GM18907 (cell line): ENCODE data around the gene TDP1.
"Not testable (repeated sequence)": the region's sequence is repeated elsewhere in the genome, so short reads cannot be mapped to it uniquely, and the experiment has no call there.

Experiments
- ATAC-seq: cut with Tn5 transposase; IDR thresholded peaks from one replicate; pipeline ENCODE4 v1.9.1; 2021; ENCODE audit warnings: mild to moderate bottlenecking, moderate library complexity; ENCODE audit not compliant: unreplicated experiment

Gene TDP1

DNA sequence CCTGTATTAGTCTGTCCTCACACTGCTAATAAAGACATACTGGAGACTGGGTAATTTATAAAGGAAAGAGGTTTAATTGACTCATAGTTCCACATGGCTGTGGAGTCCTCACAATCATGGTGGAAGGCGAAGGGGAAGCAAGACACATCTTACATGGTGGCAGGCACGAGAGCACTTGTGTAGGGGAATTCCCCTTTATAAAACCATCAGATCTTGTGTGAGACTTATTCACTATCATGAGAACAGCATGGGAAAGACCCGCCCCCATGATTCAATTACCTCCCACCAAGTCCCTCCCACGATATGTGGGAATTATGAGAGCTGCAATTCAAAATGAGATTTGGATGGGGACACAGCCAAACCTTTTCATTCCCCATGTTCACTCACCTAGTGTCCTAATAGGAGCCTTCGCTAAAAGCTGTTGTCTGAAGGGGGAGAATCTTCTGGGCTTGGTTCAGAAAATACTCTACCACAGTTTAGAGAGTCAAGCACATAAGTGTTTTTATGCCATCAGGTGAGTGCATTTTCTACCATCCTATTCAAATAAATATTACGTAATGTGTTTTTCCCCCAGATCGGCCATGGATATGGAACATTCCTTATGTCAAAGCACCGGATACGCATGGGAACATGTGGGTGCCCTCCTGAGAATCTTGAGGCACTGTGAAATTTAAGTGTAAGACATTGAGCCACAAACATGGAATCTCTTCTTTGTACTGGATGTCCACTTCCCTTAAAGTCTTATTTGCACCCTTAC lies 86.9 kb downstream of the TDP1 start:
- ATAC-seq: no peak

DNA sequence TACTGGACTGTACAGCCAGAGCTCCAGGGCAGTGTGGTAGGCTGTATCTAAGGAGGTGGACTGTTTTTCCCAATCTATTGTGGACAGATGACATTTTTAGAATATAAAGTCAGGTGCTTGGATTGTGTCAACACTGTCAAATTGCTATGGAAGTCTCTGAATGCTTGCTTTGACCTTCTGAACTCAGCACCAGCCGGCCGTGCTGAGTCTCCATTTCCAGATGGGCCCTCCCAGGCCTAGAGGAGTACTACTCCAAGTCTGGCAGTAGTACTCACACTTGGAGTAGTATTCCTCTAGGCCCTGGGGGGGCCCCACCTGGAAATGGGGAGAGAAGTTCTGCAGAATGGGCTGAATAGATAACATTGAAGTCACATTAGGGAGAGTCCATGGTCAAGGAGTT lies 89.9 kb downstream of the TDP1 start:
- no peak for ATAC-seq

DNA sequence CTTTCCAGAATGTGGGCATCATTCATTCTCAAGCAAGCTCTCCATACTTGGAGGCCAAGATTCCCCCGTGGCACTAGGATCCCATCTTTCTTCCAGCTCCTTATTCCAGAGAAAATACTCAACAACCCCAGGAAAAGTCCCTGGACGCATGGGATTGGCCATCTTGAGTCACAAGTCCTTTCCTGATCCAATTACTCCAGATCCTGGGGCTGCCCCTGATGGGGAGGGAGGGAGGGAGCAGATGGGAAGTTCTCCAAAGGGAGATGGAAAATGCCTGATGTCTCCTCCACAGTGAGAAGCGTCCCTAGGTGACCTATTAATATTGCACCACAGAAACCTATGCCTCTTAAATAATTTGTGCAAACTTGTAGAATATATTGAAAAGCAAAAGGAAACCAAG lies 93.7 kb downstream of the TDP1 start:
- ATAC-seq: no peak

DNA sequence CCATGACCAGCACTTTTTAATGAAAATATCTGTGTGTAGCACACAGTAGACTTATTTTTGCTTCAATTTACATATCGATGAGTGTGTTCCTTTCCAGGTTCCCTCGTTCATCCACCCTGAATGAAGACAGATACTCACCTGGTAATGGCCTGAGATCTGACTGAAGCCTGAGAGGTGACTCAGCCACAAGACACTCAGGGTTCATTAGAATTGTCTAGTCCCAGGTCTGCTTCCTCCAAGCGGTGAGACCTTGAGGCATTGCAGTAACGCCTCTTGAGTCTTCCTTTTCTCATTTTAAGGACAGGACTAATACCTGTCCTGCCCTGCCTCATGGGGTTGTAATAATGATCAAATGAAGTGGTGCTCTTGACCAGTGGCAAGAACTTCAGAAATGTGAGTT lies 94.5 kb downstream of the TDP1 start:
- ATAC-seq: no peak

DNA sequence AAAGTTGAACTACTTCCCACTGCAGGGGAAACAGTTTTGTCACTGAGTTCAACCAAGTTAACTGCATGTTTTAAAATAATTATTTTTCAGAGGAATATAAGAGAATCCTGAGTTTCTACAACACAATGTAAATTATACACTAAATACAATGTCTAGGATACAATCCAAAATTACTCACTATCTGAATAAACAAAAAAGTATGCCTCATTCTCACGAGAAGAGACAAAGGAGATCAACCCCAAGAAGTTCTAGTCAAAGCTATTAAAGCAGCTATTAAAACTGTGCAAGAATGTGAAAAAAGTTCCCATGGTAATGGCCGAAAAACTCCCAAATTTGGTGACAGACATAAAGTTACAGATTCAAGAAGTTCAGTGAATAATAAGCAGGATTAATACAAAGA lies 97.3 kb downstream of the TDP1 start:
- no peak for ATAC-seq

DNA sequence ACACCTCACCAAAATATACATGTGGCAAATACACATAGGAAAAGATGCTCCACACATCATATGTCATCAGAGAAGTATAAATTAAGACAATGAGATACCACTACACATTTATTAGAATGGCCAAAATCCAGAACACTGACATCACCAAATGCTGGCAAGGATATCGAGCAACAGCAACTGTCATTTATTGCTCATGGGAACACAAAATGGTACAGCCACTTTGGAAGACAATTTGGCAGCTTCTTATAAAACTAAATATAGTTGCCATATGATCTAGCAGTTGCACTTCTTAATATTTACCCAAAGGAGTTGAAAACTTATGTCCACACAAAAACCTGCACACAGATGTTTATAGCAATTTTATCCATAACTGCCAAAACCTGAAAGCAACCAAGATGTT lies 99.1 kb downstream of the TDP1 start:
- no peak for ATAC-seq

DNA sequence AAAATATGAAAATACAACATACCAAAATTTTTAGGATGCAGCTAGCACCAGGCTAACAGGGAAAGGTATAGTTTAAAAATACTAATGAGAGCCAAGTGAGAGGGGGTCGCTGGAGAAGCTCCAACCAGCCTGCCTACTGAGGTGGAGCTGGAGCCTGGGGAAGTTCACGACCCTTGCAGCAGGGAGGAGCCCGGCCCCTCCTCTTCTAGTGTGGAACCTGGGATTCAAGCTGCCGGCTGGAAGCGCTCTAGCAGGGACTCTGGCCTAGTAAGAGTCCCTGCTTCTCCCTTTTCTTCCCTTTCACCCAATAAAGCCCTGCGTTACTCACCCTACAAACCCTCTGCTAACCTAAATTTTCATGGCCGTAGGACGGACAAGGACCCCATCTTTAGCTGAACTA lies 101.1 kb downstream of the TDP1 start:
- ATAC-seq: no peak

DNA sequence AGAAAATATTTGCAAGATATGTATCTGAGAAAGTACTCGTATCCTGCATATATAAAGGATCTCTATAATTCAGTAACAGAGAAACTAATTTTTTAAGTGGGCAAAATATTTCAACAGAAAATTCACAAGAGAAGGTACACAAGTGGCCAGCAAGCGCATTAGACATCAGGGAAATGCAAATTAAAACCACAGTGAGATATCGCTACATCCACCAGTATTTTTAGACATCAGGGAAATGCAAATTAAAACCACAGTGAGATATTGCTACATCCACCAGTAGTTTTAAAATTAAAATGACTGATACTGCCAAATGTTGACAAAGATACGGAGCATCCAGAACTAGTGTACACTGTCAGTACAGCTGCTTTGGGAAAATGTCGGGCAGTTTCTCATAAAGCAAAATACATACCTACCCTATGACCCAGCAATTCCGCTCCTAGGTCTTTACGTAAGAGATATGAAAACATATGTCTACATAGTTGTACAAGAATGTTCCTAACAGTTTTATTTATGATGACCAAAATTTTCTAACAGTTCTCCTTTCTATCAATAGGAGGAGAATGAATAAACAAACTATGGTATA lies 103.2 kb downstream of the TDP1 start:
- ATAC-seq: no peak

DNA sequence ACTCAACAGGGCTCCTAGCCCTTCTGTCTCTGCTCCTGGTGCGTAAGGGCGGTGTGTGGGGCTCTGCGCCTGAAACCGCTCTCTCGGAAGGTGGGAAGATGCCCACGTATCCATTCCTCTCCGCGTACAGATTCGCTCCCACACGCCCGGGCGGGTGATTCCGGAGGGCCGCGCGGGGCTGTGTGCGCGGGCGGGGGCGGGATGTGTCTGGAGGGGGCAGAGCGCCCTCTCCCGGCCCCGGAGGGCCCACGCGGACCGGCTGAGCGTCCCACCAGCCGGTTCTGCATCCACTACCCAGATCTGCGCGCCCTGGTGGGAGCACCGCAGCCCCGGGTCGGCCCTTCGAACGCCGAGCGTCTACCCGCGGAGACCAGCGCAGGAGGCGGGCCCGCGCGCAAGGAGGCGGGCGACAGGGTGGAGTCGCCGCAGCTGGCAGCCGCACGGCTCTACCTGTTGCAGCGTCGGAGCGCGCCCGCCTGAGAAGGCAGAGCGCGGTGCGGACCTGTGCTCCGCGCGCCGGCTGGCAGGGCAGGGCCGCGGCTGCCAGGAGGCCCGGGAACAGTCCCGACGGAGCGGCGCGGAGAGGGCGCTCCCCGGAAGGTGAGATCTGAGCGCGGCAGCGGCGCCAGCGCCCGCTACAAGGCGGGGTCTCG lies 104.7 kb downstream of the TDP1 start:
- ATAC-seq: peak; percentile 61

DNA sequence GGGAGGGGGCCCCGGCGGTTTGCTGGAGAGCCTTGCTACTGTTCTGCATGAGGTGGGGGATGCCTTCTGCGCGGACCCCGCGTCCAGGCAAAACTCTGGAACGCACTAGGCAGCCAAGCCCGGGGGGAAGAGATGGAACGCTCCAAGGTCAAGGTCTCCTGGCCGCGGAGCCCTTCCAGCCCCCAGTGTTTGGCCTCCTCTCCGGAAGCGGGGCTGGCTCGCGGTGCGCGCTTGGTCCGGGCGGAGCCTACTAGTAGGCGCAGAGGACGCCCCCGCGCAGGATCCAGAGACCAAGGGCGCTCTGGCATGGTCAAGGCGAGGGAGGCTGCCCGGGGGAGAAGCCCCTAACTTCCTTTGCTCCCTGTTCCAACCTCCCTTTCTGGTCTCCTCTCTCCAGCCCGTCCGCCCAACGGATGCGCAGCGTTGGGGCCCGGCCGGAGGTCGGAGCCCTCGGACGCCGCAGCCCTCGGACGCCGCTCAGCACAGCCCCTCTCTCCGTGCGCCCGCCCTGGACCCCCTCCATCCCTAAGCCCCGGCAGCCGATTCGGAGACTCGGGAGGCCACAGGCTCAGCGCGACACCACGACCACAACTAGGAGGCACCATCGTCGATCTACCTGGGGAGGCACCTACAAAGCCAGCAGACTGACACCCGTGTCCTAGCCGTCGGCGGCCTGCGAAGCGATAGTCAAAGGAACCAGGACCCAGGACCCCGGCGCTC lies 105.4 kb downstream of the TDP1 start:
- ATAC-seq: peak; percentile 30

DNA sequence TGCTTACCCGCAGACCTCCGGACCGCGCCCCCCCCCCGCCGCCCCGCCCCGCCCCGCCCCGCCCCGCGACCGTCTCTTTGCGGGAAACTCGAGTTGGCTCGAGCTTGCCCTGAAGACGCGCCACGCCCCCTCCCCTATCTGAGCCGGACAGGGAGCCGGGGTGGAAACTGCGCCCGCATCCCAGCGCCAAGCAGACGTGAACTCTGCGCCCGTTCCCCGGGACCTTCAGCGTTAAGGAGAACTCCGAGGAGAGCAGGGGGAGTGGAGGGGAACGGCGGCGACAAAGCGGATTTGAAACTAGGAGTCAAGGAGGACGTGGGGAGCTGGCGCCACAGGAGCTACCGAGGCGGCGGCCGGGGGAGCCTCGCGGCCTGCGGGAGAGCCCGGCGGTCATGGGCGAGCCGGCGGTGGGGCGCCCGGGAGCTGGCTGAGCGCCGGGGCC lies 106.0 kb downstream of the TDP1 start, which contains the start of gene KCNK13:
TSS of gene KCNK13 (plus strand) at position 310 of the 442 bp plus-strand sequence. CDS start 212 bp downstream, outside the sequence.
- no peak for ATAC-seq

DNA sequence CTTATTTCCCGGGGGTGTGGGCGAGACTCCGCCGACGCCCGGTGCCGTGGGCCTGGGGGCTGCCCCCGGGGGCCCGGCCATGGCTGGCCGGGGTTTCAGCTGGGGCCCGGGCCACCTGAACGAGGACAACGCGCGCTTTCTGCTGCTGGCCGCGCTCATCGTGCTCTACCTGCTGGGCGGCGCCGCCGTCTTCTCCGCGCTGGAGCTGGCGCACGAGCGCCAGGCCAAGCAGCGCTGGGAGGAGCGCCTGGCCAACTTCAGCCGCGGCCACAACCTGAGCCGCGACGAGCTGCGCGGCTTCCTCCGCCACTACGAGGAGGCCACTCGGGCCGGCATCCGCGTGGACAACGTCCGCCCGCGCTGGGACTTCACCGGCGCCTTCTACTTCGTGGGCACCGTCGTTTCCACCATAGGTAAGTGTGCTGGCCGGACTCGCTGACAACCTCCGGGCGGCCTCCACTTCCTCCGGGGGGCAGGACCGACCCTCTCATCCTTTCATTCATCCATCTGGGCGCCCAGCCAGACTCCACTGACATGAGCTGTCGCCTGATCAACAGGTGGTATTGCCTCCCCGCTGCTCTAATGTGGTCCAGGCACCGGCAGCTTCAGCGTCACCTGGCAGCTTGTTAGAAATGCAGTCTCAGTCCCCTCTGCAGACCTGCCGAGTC lies 106.5 kb downstream of the TDP1 start:
- no peak for ATAC-seq

DNA sequence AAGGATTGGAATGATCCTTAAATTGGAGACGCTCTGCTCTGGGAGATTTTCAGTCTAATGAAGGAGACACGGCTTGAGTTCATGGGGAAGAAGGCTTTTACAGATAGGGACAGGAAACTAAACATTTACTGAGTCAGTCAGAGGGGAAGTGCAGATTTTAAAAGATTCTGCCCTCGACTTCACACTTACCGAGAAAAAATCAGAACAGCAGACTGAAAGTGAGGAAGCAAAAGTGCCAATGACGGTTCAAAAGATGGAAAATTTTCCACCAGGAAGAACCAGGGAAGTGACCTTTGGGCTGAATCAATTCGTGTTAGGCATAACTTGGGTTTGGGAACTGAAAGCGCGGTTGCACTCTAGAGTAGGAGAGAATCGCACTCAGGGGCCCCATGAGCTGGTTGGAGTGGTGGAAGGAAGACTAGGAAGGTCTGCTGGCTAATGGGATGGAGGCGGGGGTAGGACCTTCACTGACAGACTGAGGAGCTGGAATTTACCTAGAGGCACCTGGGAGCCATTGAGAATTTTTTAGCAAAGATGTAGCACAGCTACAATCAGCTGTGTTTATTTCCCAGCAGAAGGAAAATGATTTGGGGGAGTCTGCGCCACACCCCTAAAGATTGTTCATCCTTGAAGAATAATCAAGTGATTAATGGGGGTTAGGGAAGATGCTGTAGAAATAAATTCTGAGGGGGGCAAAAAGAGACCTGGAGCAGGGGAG lies 107.3 kb downstream of the TDP1 start:
- ATAC-seq: no peak

DNA sequence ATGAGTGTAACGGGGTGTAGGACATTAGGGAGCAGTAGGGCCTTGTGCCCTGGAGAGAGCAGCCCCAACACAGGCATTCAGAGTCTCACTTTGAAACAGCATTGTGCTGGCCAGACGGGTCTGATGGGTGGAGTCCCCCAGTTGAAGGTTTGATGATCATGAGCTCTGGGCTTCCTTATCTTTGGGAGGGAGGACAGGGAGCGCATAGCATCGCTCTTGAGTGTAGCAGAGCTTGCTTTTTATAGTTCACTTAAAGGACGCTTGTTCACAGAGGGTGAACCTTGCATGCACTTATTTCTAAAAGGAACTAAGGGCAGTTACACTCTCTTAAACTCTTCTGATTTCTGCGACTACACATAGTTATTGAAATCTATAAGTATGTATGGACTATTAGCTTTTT lies 116.6 kb downstream of the TDP1 start:
- ATAC-seq: no peak

DNA sequence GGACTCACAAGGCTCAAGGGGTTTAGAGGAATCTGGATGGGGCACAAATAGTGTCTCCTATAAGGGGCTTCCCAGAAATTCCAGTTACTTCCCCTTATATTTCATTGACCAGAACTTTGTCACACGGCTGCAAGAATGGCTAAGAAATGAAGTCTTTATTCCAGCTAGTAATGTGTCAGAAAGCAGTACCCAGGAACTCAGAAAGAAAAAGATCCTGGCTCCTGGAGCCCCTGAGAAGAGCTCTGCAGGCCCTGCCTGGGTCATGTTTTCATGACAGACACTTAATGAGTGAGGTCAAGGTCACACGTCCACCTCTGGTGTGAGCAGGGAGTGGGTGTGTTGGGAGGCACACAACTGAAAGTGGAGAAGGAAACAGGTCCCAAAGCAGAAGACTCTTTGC lies 123.8 kb downstream of the TDP1 start:
- no peak for ATAC-seq

DNA sequence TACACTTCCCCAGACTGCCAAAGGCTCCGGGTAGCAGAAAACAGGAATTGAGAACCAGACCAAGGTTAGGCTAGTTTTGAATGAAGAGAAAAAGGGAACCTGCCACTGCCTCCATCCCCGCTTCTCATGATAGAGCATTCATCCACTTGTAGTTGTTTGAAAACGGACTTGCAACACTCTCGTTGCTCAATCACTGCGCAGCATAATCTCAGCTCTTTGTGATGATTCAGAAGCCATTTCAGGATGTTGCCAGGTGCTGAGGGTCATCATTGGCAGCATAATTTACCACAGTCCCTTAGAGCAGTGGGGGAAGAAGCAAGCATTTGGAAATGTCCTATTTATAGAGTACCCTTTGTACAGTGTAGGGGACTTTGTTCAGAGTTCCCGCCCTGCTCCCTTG lies 131.7 kb downstream of the TDP1 start:
- no peak for ATAC-seq

DNA sequence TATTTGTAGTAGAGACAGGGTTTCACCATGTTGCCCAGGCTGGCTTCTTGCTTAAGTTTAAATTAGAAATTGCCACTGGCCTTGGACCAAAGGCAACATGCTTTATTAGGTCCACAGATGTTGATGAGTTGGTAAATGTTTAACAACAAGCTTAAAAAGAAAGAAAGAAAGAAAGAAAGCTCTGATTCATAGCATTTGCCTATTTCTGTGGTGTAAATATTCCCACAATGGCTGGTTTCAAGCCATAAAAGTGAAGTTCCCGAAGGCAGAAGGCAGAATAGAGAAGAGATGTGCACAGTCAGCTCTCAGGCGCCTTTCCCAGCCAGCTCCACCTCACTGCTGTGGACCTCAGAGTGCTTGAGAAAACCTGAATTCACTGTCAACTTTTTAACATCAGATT lies 132.4 kb downstream of the TDP1 start:
- no peak for ATAC-seq

DNA sequence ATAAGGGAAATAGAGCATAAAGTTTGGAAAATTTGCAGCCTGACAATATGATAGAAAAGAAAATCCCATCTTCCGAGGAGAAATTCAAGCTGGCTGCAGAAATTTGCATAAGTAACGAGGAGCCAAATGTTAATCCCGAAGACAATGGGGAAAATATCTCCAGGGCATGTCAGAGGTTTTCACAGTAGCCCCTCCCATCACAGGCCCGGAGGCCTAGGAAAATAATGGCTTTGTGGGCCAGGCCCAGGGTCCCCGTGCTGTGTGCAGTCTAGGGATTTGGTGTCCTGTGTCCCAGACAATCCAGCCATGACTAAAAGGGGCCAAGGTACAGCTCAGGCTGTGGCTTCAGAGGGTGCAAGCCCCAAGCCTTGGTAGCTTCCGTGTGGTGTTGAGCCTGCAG lies 133.8 kb downstream of the TDP1 start:
- not testable (repeated sequence) for ATAC-seq

DNA sequence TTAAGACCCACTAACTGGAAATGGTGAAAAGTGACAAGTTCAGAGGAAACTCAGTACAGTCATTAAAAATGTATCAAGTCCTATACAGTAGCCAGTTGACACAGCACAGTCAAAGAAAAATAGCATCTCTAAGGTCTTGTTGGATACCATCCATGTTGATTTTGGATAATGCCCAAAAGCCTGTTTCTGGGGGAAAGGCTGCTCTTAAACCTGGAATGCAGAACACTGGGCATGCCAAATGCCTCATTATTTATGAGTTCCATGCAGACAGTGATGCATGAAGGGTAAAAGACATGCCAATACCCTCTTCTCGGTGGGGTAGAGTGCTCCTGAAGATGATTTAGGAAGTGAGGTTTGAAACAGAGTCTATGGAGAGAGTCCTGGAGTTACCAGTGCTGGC lies 135.7 kb downstream of the TDP1 start:
- ATAC-seq: no peak

DNA sequence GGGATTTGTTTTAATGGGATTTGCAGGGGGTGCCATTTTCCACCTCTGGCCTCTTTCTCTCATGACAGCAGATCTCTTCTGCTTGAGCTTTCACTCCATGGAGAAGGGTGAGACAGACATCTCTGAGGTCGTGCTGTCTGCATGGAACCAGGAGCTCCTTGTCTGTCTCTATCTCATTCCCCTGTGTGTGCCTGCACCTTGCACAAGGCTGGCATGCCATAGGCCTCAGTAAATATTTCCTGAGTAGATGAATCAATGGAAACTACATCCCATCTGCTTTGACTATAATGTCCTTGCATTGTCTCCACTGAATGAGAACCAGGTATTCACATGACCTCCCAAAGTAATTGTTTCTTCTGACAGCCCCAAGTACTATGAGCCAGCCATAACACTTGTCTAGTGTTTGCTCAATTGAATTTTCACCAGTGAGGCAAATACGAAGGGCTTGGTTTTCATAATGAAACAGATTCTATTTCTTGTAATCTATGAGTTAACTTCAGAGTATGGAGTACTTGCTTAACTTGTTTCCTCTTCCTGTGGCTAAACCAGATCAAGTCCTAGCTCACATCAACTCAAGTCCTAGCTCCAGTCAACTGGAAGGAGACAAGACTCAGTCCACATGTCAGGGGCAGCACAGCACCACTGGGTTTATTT lies 138.3 kb downstream of the TDP1 start:
- ATAC-seq: no peak
